GM19328 (cell line): ENCODE results near the gene CAMKMT.
"Not testable (repeated sequence)": the region's sequence is repeated elsewhere in the genome, so short reads cannot be mapped to it uniquely, and the experiment has no call there.

Source experiments
- ATAC-seq: cut with Tn5 transposase; IDR thresholded peaks from one replicate; pipeline ENCODE4 v1.9.1; 2021; ENCODE audit warnings: mild to moderate bottlenecking, moderate library complexity; ENCODE audit not compliant: unreplicated experiment

CAMKMT gene

DNA sequence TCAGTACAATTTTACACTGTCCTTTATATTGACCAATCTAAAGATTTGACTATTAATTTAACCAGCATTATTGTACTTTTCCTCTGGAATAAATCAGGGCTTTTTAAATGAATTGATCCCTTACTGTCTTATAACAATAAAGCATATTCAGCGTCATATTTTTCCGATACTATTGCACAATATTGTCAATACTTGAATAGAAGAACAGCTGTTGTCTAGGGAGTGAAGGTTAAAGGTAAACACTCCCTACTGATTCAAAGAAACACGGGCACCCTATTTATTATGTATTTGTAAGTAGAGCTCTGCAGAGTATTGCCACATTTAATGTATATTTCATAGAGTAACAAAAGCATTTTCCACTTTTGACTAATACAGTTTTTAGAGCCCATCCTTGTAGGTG lies 134.4 kb downstream of the CAMKMT start:
- ATAC-seq, result no peak

DNA sequence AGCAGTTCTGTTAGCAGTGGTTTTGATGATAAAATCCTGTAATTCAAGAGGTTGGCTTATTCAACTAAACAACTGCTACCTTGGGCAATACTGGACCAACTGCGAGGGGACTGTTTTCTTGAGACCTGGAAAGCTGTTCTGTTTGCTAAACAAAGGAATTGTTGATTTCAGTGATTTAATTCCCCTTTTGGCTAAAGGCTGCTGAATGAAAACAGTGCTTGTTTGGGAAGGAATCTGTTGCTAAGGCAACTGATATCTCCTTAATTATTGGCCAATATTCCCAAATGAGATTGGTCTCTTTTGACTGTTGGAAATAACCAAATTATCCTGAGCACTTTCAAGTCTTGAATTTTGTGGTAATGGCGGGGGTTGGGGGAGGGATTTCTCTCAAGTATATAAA lies 136.8 kb downstream of the CAMKMT start:
- no peak for ATAC-seq

DNA sequence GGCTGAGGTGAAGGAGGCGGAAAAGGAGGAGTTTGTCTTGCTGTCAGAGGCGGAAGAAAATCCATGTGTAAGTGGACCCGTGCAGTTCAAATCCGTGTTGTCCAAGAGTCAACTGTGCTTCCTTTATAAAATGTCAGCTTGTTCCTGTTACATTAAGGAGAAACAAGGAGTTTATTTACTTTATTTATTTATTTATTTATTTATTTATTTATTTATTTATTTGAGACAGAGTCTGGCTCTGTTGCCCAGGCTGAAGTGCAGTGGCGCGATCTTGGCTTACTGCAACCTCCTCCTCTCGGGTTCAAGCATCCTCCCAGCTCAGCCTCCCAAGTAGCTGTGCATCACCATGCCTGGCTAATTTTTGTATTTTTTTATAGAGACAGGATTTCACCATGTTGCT lies 143.9 kb downstream of the CAMKMT start:
- ATAC-seq, result not testable (repeated sequence)

DNA sequence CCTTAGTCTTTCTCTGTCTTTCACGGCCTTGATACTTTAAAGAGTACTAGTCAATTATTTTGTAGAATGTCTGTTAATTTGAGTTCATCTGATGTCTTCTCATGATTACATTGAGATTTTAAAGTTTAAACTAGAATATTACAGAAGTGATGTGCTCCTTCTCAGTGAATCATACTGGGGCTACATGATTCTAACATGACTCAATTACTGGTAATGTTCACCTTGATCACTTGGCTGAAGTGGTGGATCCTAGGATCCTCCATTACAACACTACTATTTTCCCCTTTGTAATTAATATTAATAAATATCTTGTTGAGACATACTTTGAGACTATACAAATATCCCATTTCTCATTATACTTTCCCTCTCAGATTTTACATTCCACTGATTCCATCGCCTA lies 148.5 kb downstream of the CAMKMT start:
- ATAC-seq, result no peak

DNA sequence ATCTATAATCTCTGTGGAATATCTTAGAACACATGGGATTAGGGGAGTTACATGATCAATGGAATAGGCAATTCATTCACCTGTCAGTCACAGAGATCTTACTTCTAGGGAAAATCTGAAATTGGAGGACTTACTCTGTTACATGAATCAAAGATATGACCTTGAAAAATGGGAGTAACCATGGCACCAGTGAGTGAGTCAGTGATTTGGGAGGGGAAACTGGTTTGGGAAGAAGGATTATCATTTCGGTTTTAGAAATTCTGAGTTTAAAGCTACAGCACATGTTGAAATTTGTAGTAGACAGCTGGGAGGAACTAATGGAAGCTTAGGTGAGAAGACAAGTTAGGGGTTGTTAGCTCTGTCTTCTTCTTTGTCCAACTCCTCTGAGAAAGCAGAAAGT lies 153.7 kb downstream of the CAMKMT start:
- ATAC-seq, result no peak

DNA sequence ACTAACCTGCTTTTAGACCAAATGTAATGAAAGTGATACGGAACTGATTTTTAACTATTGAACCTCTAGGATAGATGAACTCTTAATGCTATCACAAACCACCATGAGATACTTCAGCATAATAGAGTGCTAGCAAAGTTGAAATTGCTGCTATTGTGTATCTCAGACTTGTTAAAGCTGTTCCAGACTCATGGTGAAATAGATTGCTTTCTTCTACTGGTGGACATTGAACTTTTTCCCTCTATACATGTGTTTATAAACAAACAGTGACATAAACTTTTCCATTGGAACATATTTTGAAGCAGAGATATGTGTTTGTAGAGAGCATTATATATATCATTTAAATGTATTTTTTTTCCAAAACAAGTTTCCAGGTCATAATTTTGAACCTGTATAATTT lies 157.3 kb downstream of the CAMKMT start:
- ATAC-seq, result no peak

DNA sequence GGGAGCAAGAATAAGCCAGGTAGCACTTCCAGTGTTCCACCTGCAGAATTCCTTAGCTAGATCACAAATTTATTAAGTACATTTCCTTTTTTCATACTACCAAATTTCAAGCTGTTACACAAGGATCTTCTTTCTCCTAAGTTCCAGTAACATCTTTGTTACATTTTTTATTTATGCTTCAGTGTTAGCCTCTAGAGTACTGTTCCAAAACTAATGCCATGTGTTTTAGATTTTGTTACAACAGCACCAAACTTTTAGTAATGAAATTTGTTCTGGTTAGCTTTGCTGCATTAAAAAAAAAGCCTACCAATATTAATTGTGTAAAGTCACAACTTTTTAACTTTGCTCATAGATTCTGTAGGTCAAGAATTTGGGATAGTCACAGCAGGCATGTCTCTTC lies 161.1 kb downstream of the CAMKMT start:
- ATAC-seq, result no peak

DNA sequence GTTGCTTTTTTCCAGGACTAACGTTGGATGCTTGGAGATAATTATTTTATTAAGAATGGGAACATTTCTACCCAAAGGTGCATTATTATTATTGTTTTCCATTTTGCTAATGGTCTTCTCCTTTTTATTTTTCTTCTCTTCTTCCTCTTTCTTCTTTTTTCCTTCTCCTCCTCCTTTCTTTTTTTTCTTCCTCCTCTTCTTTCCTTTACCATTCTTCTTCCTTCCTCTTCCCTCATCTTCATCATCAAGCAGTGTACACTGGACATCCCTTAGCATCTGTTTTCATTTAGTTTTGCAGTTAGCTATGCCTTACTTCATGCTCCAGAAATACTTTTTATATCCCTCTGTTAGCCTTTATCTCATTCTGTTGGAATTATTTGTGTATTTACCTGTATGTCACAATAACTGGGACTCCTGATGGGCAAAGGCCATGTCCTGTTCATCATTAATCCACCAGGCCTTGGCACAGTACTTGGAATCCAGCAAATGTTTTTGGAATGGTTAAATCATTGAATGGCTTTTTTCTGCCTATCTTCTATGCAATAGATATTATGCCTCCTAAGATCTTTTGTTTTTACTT lies 162.7 kb downstream of the CAMKMT start:
- ATAC-seq, result no peak

DNA sequence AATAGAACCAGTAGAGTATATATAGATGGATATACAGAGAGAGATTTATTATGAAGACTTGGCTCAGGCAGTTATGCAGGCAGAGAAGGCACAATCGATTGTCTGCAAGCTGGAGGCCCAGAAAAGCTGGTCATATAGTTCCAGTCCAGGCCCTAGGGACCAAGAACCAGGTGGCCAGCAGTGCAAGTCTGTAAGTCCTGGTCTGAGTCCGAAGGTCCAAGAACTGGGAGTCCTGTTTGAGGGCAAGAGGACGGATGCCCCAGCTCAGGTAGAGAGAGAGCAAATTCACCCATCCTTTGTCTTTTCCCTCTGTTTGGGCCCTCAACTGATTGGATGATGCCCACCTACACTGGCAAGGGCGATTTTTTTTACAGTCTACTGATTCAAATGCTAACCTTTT lies 164.6 kb downstream of the CAMKMT start:
- no peak for ATAC-seq

DNA sequence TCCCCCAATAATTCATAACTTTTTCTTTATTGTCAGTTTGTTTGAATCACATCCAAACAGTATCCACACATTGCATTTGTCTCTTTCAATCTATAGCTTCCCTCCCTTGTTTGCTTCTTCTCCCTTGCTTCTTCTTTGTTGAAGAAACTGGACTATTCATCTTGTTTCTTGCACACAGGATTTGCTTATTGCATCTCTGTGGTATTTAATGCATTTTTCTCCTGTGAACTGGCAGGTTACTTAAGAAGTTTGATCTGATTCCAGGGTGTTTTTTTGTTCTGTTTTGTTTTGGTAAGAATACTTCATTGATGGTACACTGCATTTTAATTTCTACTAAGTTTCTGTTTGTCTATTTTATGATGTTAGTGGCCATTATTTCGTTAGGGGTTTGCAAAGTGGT lies 166.8 kb downstream of the CAMKMT start:
- no peak for ATAC-seq

DNA sequence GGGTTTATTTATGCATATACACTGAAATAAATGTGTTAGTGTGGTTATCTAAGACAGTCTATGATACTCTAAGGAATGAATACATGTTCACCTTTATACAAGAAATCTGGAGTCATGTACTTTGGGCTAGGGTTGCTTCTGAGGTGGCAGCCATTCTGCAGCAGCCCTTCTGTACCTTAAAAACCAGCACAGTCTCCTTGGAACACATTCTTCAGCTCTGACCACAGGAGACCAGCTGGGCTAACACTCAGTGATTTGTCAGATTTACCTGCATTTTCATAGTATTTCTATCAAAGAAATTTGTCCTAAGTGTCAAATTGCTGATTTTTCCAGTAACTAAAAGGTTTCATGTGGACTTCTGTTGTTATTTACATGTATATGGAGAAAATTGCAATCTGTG lies 167.7 kb downstream of the CAMKMT start:
- ATAC-seq, result no peak

DNA sequence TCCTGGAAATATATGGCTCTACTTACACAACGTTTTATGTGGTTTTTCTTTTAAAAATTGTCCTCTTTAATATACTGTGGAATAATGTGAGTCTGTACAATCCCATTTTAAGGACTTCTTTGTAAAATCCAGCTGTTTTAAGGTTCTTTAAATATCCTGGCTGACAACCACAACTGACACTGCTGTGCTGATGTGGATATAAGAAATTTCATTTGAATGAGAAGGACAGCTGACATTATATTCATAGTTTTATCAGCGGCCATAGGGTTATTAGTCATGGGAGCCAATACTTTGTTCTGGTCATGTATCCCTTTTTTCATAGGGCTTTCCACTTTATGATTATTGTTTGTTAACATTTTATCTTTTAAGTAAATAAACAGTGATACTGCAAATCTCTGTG lies 169.5 kb downstream of the CAMKMT start:
- ATAC-seq, result no peak

DNA sequence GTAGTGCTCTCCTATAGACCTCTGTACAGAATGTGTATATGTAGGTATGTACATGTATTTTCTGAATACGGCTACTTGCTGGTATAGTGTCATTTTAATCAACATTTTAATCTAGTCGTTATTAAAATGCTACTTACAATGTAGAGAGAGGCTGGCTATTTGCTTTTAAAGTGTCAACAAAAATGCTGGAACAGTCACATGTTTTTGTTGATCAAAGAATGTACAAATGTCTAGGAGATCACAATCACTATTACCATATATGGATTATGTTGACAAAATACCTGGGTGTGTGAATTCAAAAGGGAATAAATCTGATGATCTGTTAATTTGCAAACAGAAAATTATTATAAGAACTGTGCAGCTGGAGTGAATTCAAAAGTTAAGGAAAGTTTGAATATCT lies 170.3 kb downstream of the CAMKMT start:
- ATAC-seq, result no peak

DNA sequence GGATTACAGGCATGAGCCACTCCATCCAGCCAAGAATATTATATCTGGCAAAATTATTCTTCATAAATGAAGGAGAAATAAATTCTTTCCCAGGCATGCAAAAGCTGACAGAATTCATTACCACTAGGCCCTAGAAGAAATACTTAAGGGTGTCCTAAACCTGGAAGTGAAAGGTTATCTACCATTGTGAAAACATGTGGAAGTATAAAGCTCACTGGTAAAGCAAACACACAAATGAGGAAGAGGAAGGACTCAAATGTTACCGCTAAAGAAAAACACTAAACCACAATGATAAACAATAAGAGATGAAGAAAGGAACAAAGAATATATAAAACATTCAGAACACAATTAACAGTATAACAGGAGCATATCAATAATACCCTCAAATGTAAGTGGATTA lies 171.8 kb downstream of the CAMKMT start:
- no peak for ATAC-seq

DNA sequence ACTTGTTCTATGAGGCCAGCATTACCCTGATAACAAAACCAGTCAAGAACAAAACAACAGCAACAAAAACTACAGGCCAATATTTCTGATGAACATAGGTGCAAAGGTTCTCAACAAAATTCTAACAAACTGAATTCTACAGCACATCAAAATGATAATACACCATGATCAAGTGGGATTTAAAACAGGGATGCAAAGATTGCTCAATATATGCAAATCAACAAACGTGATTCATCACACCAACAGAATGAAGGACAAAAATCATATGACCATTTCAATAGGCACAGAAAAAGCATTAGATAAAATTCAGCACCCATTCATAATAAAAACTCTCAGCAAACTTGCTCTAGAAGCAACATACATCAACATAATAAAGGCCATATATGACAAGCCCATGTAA lies 173.6 kb downstream of the CAMKMT start:
- no peak for ATAC-seq

DNA sequence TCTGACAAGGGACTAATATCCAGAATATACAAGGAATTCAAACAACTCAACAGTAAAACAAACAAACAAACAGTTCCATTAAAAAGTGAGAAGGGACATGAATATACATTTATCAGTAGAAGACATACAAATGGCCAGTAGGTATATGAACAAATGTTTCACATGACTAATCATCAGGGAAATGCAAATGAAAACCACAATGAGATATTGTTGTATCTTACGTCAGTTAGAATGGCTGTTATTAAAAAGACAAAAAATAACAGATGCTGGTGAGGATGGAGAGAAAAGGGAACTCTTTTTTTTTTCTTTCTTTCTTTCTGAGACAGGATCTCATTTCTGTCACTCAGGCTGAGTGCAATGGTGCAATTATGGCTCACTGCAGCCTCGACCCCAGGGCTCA lies 175.5 kb downstream of the CAMKMT start:
- ATAC-seq, result no peak

DNA sequence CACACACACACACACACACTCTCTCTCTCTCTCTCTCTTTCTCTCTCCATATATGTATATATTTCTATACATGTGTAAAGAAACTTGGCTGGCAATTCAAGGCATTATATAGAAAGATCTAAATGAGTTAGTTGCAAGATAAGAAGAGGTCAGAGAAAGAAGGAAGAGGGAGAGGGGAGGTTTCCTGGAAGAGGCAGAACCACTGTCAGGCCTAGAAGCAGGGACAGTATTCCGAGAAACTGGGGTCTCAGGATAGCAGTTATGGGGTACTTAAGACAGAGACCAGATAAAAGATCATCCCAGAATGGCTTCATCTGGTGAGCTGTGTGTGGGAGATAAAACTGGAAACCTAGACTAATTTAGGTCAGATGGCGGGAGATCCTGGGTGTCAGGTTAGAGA lies 180.8 kb downstream of the CAMKMT start:
- no peak for ATAC-seq

DNA sequence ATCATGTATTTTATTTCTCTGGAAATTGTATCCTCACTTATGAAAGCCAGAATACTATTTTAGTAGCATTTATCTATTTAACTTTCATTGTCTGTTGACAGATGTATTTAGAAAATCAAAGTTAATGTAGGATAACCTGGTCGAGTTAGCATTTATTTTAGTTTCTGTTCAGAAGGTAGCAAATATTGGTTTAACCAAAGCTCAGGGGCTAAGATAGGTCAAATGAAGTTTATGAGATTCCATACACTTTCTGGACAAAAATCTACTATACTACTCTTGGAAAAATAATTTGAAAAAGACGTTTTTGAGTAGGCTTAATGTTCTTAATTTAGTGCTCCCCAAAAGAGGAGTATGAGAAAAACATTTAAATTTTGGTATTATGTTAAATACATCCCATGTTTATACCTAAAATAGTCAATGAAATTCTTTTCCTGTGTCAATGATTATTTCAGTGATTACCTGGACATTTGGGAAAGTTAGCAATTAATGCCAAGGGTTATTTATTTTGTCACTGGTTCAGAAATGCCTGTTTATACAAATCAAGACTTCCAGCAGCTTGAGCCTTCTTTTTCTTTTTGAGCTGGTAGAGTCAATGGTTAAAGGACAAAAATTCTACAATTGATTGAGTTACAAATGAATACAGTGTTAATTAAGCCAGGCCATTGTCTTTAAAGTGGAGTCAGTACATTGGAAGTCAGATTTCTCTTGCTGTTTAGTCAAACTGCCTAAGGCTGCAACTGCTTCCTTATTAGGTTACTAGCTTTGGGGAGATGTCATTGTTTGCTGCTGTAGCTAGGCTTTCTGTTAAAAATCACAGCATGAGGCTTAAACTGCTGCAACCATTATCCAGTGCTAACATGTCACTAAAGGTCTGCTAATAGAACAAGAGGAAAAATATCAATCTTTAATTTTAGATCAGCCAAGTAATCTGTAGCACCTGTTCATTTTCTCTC lies 182.3 kb downstream of the CAMKMT start:
- ATAC-seq, result no peak

DNA sequence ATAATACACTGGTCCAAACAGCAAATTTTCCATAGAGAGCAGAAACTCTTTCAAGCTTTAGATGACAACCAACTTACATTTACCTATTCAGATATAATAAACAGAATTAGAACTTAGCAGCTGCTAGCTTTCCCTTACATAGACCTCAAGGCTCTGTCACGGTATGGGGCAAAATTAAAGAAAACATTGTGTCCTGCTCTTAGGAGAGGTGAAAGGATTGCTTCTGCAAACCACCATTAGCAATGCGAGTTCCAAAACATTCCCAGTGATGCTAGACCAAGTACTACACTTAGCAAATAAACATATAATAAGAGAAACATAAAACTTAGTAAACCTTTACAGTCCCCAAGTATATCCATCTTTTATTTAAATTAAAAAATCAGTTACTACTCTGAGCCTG lies 183.3 kb downstream of the CAMKMT start:
- ATAC-seq, result no peak

DNA sequence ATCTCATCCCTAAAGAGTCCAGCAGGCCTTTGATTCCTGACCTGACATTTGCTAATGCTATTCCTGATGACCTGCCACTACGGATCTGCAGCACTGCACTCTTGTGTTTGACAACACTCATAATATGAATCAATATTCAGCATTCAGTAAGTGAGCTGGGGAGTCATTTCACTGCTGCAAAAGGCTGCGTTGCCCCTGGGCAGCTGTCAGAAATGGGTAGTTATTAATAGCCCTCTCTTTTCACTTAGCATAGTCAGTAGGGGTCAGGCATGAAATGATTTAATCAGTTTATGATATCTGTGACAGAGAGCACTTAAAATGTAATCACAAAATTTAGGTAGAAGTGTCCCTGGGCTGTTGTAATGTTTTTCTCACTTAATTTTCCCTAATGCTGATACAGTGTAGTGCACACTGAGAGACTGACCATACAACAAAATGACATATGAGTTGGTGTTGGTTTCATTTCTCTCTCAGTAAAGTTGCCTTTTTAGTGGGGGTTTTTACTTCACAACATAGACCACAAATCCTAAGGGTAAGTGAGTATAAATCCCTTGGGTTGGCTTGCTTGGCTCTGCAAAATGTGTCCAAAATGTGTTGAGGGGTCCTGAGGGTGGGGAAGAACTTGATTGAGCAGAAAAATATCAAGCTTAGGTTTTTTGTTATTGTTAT lies 184.8 kb downstream of the CAMKMT start:
- ATAC-seq, result no peak

DNA sequence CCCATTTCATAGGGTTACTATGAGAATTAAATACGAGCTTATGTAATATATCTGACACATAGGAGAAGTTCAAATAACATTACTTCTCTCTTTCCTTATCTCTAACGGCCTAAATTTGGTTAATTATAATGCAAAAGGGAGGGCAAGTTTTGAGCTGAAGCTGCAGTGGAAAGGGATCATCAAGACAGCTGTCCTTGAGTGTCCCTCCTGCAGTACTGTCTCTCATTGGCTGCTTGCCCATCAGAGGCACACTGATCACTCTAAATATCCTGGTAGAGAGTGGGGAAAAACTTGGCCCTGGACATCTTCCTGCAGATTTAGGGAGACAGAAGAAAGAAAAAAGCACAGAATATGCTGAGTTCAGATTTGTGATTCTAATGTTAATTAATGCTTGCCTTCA lies 186.0 kb downstream of the CAMKMT start:
- ATAC-seq, result no peak
